ENCODE measurements around the gene OSBPL9. TPM values are rescaled to one million over a fixed set of nuclear protein-coding genes. Genes with fewer than 3 reads are reported as not detected.

OSBPL9 gene
- total RNA-seq, 6 experiments from 2014 or later, result 39.8 to 54.2 (median 44.8) TPM

- TF ChIP-seq, protein P1, sequence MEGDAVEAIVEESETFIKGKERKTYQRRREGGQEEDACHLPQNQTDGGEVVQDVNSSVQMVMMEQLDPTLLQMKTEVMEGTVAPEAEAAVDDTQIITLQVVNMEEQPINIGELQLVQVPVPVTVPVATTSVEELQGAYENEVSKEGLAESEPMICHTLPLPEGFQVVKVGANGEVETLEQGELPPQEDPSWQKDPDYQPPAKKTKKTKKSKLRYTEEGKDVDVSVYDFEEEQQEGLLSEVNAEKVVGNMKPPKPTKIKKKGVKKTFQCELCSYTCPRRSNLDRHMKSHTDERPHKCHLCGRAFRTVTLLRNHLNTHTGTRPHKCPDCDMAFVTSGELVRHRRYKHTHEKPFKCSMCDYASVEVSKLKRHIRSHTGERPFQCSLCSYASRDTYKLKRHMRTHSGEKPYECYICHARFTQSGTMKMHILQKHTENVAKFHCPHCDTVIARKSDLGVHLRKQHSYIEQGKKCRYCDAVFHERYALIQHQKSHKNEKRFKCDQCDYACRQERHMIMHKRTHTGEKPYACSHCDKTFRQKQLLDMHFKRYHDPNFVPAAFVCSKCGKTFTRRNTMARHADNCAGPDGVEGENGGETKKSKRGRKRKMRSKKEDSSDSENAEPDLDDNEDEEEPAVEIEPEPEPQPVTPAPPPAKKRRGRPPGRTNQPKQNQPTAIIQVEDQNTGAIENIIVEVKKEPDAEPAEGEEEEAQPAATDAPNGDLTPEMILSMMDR (IDR thresholded peaks at IDR 0.05), result 0 out of 2 replicates have a peak, but pooled peaks have one; percentile 16
- Mint-ChIP-seq H3K4me3 (no peak overlapping the region), H3K9me3 (no peaks in the 10 kb centered on the region), H3K4me1 (ENCODE audit: low read depth) (peaks cover 15% of the 10 kb centered on the region), H3K27me3 (ENCODE audit: insufficient read depth) (no peaks in the 10 kb centered on the region; the same call in 1 of the 2 replicates), H3K36me3 (ENCODE audit: low read depth) (peaks cover 15% of the 10 kb centered on the region), H3K27ac (no peak overlapping the region)
- no peak for DNase-seq
Measured at GRCh38 chr1:51752073-51752948, 135.4 kb downstream of the OSBPL9 start.

DNA sequence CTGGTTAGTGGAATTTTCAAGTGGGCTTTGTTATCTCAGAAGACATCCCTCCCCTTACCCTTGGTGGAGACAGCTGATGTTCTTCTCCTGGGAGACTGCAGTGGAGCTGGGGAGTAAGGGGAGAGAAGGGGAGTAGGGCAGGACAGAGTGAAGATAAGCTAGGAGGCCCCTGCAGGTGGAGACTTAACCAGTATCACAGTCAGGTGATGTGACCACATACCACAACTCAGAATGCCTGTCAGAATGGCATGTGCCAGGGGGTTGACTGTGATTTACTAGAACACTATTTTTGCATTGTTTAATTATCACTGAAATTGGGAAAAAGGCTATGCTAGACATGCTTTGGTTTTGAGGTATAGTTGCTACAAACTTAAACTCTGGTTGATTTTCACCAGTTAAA lies 137.1 kb downstream of the OSBPL9 start:
- Mint-ChIP-seq H3K4me1 (ENCODE audit: low read depth) (peaks cover 15% of the 10 kb centered on the region), H3K4me3 (no peak overlapping the region), H3K9me3 (no peaks in the 10 kb centered on the region), H3K36me3 (ENCODE audit: low read depth) (peaks cover 15% of the 10 kb centered on the region), H3K27ac (no peak overlapping the region), H3K27me3 (ENCODE audit: insufficient read depth) (no peaks in the 10 kb centered on the region; the same call in 1 of the 2 replicates)
- TF ChIP-seq, protein P1 (IDR thresholded peaks at IDR 0.05), result no peak
- no peak for DNase-seq

DNA sequence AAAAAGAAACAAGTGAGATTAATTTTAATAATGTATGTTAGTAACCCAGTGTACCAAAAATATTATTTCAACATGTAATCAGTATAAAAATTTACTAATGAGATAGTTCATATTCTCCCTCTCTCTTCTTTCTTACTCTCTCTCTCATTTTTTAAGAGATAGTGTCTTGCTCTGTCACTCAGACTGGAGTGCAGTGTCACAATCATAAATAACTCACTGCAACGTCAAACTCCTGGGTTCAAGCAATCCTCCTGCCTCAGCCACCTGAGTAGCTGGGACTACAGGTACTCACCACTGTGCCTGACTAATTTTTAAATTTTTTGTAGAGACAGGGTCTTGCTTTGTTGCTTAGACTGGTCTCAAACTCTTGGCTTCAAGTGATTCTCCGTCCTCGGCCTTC lies 137.8 kb downstream of the OSBPL9 start:
- Mint-ChIP-seq H3K36me3 (ENCODE audit: low read depth) (peaks cover 18% of the 10 kb centered on the region), H3K9me3 (no peaks in the 10 kb centered on the region), H3K27me3 (ENCODE audit: insufficient read depth) (no peaks in the 10 kb centered on the region), H3K27ac (no peak overlapping the region), H3K4me3 (no peak overlapping the region), H3K4me1 (ENCODE audit: low read depth) (peaks cover 16% of the 10 kb centered on the region)
- TF ChIP-seq, protein P1 (IDR thresholded peaks at IDR 0.05), result no peak
- DNase-seq, result no peak

DNA sequence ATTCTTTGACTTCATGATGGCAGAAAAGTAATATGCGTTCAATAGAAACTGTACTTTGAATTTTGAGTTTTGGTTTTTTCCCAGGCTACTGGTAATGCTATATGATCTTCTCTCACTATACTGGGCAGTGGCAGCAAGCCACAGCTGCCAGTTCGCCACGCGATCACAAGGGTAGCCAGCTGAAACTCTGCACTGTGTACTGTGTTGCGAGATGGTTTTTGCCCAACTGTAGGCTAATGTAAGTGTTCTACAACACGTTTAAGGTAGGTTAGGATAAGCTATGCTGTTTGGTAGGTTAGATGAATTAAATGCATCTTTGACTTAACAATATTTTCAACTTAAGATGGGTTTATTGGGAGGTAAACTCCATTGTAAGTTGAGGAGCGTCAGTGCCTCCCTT lies 138.5 kb downstream of the OSBPL9 start:
- H3K4me3 Mint-ChIP-seq, result no peak overlapping the region

GRCh38 chr1:51756290-51756689 lies 139.4 kb downstream of the OSBPL9 start:
- H3K27me3 Mint-ChIP-seq (ENCODE audit: insufficient read depth), result no peaks in the 10 kb centered on the region

More for the DNA sequence above, 138.5 kb downstream of the OSBPL9 start:
- Mint-ChIP-seq H3K27me3 (ENCODE audit: insufficient read depth) (no peaks in the 10 kb centered on the region), H3K27ac (no peak overlapping the region), H3K36me3 (ENCODE audit: low read depth) (peaks cover 19% of the 10 kb centered on the region), H3K4me1 (ENCODE audit: low read depth) (peaks cover 16% of the 10 kb centered on the region), H3K9me3 (no peaks in the 10 kb centered on the region)
- DNase-seq, result no peak
- TF ChIP-seq, protein P1 (IDR thresholded peaks at IDR 0.05), result no peak

More at GRCh38 chr1:51756290-51756689, 139.4 kb downstream of the OSBPL9 start:
- H3K4me3 Mint-ChIP-seq, result no peak overlapping the region
- peaks cover 19% of the 10 kb centered on the region for H3K36me3 Mint-ChIP-seq (ENCODE audit: low read depth)
- no peak overlapping the region for H3K27ac Mint-ChIP-seq
- no peaks in the 10 kb centered on the region for H3K9me3 Mint-ChIP-seq
- TF ChIP-seq, protein P1 (IDR thresholded peaks at IDR 0.05), result no peak
- no peak for DNase-seq
- H3K4me1 Mint-ChIP-seq (ENCODE audit: low read depth), result peaks cover 20% of the 10 kb centered on the region

All from HFFc6 (cell line).